Endothelial cell of umbilical vein (primary cell): Measurements from ENCODE around the gene MIB1.

Experiments
- EZH2 ChIP-seq: IDR thresholded peaks from 2 replicates; pipeline ENCODE4 v1.6.1; 2012; ENCODE audit warnings: borderline replicate concordance, low read depth, mild to moderate bottlenecking, moderate library complexity, low read length, inconsistent platforms; ENCODE audit not compliant: severe bottlenecking
- POLR2A ChIP-seq: IDR thresholded peaks from 2 replicates; pipeline ENCODE4 v1.6.1; 2012; ENCODE audit warnings: low read depth, mild to moderate bottlenecking, control low read depth, low read length
- TF ChIP-seq, protein P1 (sequence below), 2 donors: IDR thresholded peaks; 1 replicate in 1 of 2; 2 replicates in 1 of 2; pipeline ENCODE4 v1.5.1; 2011; ENCODE audit warnings: low read length in 2 of 2, mild to moderate bottlenecking in 2 of 2, moderate library complexity in 2 of 2, control low read depth in 1 of 2, inconsistent platforms in 1 of 2, low read depth in 1 of 2; ENCODE audit not compliant: insufficient read depth in 1 of 2; ENCODE audit errors: extremely low read depth in 1 of 2

DNA sequence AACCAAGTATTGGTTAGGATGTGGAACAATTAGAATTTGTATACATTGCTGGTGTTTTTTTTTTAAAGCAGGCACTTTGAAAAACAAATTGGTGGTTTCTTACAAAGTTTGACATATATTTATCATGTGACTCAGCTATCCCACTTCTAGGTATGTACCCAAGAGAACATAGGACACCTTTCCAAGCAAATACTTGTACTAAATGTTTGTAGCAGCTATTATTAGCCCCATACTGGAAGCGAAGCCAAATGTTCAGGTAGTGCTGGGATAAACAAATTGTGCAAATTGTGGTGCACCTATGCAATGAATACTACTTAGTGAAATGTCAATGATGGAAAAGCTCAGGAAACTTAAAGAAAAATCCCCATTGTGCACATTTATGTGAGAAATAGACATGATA lies 101.0 kb downstream of the MIB1 start:
- TF ChIP-seq POLR2A (no peak), EZH2 (no peak)
- TF ChIP-seq, protein P1, sequence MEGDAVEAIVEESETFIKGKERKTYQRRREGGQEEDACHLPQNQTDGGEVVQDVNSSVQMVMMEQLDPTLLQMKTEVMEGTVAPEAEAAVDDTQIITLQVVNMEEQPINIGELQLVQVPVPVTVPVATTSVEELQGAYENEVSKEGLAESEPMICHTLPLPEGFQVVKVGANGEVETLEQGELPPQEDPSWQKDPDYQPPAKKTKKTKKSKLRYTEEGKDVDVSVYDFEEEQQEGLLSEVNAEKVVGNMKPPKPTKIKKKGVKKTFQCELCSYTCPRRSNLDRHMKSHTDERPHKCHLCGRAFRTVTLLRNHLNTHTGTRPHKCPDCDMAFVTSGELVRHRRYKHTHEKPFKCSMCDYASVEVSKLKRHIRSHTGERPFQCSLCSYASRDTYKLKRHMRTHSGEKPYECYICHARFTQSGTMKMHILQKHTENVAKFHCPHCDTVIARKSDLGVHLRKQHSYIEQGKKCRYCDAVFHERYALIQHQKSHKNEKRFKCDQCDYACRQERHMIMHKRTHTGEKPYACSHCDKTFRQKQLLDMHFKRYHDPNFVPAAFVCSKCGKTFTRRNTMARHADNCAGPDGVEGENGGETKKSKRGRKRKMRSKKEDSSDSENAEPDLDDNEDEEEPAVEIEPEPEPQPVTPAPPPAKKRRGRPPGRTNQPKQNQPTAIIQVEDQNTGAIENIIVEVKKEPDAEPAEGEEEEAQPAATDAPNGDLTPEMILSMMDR (IDR thresholded peaks at IDR 0.05; ENCODE audit: extremely low read depth in 1 of 2, insufficient read depth in 1 of 2, low read depth in 1 of 2, low read length in 2 of 2): no peak
